HL-60 (cell line): ENCODE measurements around the gene HOXD13.

Experiments
- GABPA ChIP-seq: IDR thresholded peaks from 2 replicates; pipeline ENCODE4 v1.6.1; 2012; ENCODE audit warnings: low read depth
- POLR2AphosphoS5 ChIP-seq: IDR thresholded peaks from 2 replicates; pipeline ENCODE4 v1.6.1; 2012; ENCODE audit warnings: low read depth
- REST ChIP-seq: IDR thresholded peaks from 2 replicates; pipeline ENCODE4 v1.6.1; 2012; ENCODE audit warnings: low read depth; ENCODE audit not compliant: insufficient replicate concordance
- TF ChIP-seq, protein P1 (sequence below): IDR thresholded peaks from one replicate; pipeline ENCODE4 v1.5.1; 2011; ENCODE audit warnings: low read length, control low read depth, inconsistent platforms; ENCODE audit not compliant: insufficient read depth

DNA sequence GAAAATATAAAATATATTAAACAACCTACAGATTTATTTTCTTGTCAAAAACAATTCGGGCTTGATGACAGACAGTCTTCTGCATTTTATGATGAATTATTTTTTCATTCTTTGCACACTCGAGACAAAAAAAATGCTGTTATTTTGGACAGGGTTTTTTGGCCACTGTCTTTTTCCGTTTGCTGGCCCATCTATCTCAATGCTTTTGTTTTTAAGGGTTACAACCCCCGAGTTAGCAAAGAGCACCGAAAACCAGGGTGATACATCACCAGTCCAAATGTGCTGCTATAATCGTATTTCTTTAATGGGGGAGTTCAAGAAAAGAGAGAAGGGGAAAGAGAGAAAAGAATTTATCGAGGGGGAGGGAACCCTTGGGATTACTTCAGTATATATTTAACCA lies 16.5 kb upstream of the HOXD13 start:
- TF ChIP-seq, protein P1, sequence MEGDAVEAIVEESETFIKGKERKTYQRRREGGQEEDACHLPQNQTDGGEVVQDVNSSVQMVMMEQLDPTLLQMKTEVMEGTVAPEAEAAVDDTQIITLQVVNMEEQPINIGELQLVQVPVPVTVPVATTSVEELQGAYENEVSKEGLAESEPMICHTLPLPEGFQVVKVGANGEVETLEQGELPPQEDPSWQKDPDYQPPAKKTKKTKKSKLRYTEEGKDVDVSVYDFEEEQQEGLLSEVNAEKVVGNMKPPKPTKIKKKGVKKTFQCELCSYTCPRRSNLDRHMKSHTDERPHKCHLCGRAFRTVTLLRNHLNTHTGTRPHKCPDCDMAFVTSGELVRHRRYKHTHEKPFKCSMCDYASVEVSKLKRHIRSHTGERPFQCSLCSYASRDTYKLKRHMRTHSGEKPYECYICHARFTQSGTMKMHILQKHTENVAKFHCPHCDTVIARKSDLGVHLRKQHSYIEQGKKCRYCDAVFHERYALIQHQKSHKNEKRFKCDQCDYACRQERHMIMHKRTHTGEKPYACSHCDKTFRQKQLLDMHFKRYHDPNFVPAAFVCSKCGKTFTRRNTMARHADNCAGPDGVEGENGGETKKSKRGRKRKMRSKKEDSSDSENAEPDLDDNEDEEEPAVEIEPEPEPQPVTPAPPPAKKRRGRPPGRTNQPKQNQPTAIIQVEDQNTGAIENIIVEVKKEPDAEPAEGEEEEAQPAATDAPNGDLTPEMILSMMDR: no peak
- TF ChIP-seq POLR2AphosphoS5 (no peak), GABPA (no peak), REST (no peak)
